GM12878 (cell line): ENCODE measurements around the gene MPC1. TPM values are rescaled to one million over a fixed set of nuclear protein-coding genes. Genes with fewer than 3 reads are reported as not detected.

Source experiments
- ATAC-seq: fragments of 200-7000 bp; cut with Tn5 transposase; 3 replicates; pipeline ENCODE4 v1.9.1; 2020; ENCODE audit warnings: mild to moderate bottlenecking, moderate library complexity
- BruUV-seq: library from RNA; stranded (reverse); fragments of 400-500 nt; replicated peaks from 2 replicates; lab custom pipeline; 2021; lab: Mats Ljungman, UMichigan
- CTCF ChIA-PET: fragments of 300-600 bp; sonication (Branson Sonifier 250); formaldehyde crosslinking; extraction: SDS; loops from one replicate; lab custom pipeline; 2021; ENCODE audit warnings: inconsistent platforms; lab: Yijun Ruan, JAX
- POLR2A ChIA-PET: fragments of 350-600 bp; formaldehyde crosslinking; extraction: SDS; loops from one replicate; lab custom pipeline; 2021; ENCODE audit warnings: inconsistent platforms; lab: Charles Lee
- RAD21 ChIA-PET: fragments of 300-600 bp; sonication (Branson Sonifier 250); formaldehyde crosslinking; loops from one replicate; lab custom pipeline; 2023; ENCODE audit warnings: antibody characterized with exemption; ENCODE audit not compliant: unreplicated experiment; lab: Charles Lee
- SMC1A ChIA-PET: fragments of 300-600 bp; sonication (Branson Sonifier 250); formaldehyde crosslinking; loops from one replicate; lab custom pipeline; 2023; ENCODE audit not compliant: unreplicated experiment, uncharacterized antibody; lab: Charles Lee
- DNase-seq: peaks from one replicate; pipeline ENCODE4 v3.0.0-alpha.2; 2011; ENCODE audit warnings: low read depth, low spot score
- FAIRE-seq: peaks from 3 replicates; lab custom pipeline; 2011; peaks lifted over from hg19 to GRCh38; lab: Jason Lieb, UNC
- H2AFZ ChIP-seq: 2 replicates; pipeline ENCODE4 v1.6.0; 2011; ENCODE audit warnings: low read depth, low read length, control low read depth; ENCODE audit not compliant: control insufficient read depth
- H3K27ac ChIP-seq: 2 replicates; pipeline ENCODE4 v1.5.1; 2011; ENCODE audit warnings: control low read depth; ENCODE audit not compliant: control insufficient read depth, insufficient read depth
- H3K27me3 ChIP-seq, 2 experiments: replicated peaks in 1 of 2; 2 replicates each; pipeline versions ENCODE4 v1.6.0 to v1.6.1; 2011; ENCODE audit warnings: low read length in 1 of 2; ENCODE audit not compliant: control insufficient read depth in 2 of 2, insufficient read depth in 2 of 2
- H3K36me3 ChIP-seq, 2 experiments: 2 replicates each; pipeline ENCODE4 v1.5.1; 2011; ENCODE audit warnings: low read length in 1 of 2; ENCODE audit not compliant: control insufficient read depth in 2 of 2, insufficient read depth in 2 of 2
- H3K4me1 ChIP-seq: 2 replicates; pipeline ENCODE4 v1.6.1; 2011; ENCODE audit warnings: mild to moderate bottlenecking, low read length, moderate library complexity, mixed read lengths; ENCODE audit not compliant: control insufficient read depth, insufficient read depth
- H3K4me2 ChIP-seq: 2 replicates; pipeline ENCODE4 v1.6.0; 2011; ENCODE audit warnings: control low read depth; ENCODE audit not compliant: control insufficient read depth, insufficient read depth
- H3K4me3 ChIP-seq: fragments of 200-600 bp; sonication (generic); 2 replicates; pipeline ENCODE4 v1.5.1; 2016
- H3K79me2 ChIP-seq: 2 replicates; pipeline ENCODE4 v1.6.0; 2011; ENCODE audit warnings: low read length; ENCODE audit not compliant: control insufficient read depth, insufficient read depth
- H3K9ac ChIP-seq: 2 replicates; pipeline ENCODE4 v1.8.0; 2011; ENCODE audit warnings: low read length, control low read depth, mixed read lengths; ENCODE audit not compliant: control insufficient read depth, insufficient read depth
- H3K9me3 ChIP-seq: replicated peaks from 3 replicates; pipeline ENCODE4 v1.5.1; 2011; ENCODE audit warnings: mild to moderate bottlenecking, low read length; ENCODE audit not compliant: control insufficient read depth, insufficient read depth
- H4K20me1 ChIP-seq: 2 replicates; pipeline ENCODE4 v1.6.0; 2011; ENCODE audit not compliant: control insufficient read depth, insufficient read depth
- BMI1 ChIP-seq: fragments of 450-650 bp; IDR thresholded peaks from 2 replicates; pipeline ENCODE4 v1.6.1; 2016; ENCODE audit warnings: mild to moderate bottlenecking, moderate library complexity, borderline replicate concordance
- CEBPB ChIP-seq, 2 experiments: fragments of 150-350 bp in 1 of 2; IDR thresholded peaks; 2 replicates each; pipeline ENCODE4 v1.6.1; 2012 to 2014; ENCODE audit warnings: low read depth in 2 of 2, low read length in 2 of 2, borderline replicate concordance in 1 of 2, inconsistent platforms in 1 of 2
- CREB1 ChIP-seq: IDR thresholded peaks from 2 replicates; pipeline ENCODE4 v1.6.1; 2012; ENCODE audit warnings: low read depth, mild to moderate bottlenecking, inconsistent platforms
- E2F4 ChIP-seq: IDR thresholded peaks from 2 replicates; pipeline ENCODE4 v1.6.1; 2012; ENCODE audit warnings: low read depth, low read length, improper control_type of control experiment
- E4F1 ChIP-seq: fragments of 450-650 bp; IDR thresholded peaks from 2 replicates; pipeline ENCODE4 v1.6.1; 2018; ENCODE audit warnings: borderline replicate concordance, mild to moderate bottlenecking; ENCODE audit not compliant: partially characterized antibody
- HCFC1 ChIP-seq: fragments of 150-350 bp; IDR thresholded peaks from 2 replicates; pipeline ENCODE4 v1.6.1; 2014; ENCODE audit warnings: low read length
- HDAC2 ChIP-seq: fragments of 200-600 bp; sonication (generic); IDR thresholded peaks from 2 replicates; pipeline ENCODE4 v1.6.1; 2017
- HDAC6 ChIP-seq: fragments of 200-600 bp; sonication (generic); IDR thresholded peaks from one replicate; pipeline ENCODE4 v1.8.0; 2017; ENCODE audit warnings: antibody characterized with exemption; ENCODE audit not compliant: unreplicated experiment
- MAX ChIP-seq: IDR thresholded peaks from 2 replicates; pipeline ENCODE4 v1.6.1; 2012; ENCODE audit warnings: low read depth, low read length, improper control_type of control experiment
- MLLT1 ChIP-seq: fragments of 450-650 bp; IDR thresholded peaks from 2 replicates; pipeline ENCODE4 v1.6.1; 2016; ENCODE audit warnings: mild to moderate bottlenecking
- MYC ChIP-seq: IDR thresholded peaks from 2 replicates; pipeline ENCODE4 v1.6.1; 2011; ENCODE audit warnings: mild to moderate bottlenecking, low read length, moderate library complexity, inconsistent platforms; ENCODE audit not compliant: insufficient read depth, insufficient replicate concordance, insufficient read length, severe bottlenecking
- NR2C2 ChIP-seq: IDR thresholded peaks from 2 replicates; pipeline ENCODE4 v1.6.1; 2011; ENCODE audit warnings: borderline replicate concordance, low read depth; ENCODE audit not compliant: control insufficient read depth, insufficient read length
- PBX3 ChIP-seq: IDR thresholded peaks from 2 replicates; pipeline ENCODE4 v1.6.1; 2011; ENCODE audit warnings: mild to moderate bottlenecking, low read depth, low read length, moderate library complexity; ENCODE audit not compliant: insufficient replicate concordance
- SIX5 ChIP-seq: IDR thresholded peaks from 2 replicates; pipeline ENCODE4 v1.6.1; 2011; ENCODE audit warnings: mild to moderate bottlenecking, low read depth, low read length, moderate library complexity; ENCODE audit not compliant: severe bottlenecking
- TAF1 ChIP-seq: IDR thresholded peaks from 2 replicates; pipeline ENCODE4 v1.6.1; 2011; ENCODE audit warnings: mild to moderate bottlenecking, low read depth, low read length, borderline replicate concordance
- TBL1XR1 ChIP-seq: IDR thresholded peaks from 2 replicates; pipeline ENCODE4 v1.6.1; 2012; ENCODE audit warnings: low read depth, low read length, improper control_type of control experiment
- TCF12 ChIP-seq: IDR thresholded peaks from 2 replicates; pipeline ENCODE4 v1.6.1; 2011; ENCODE audit warnings: low read depth, mild to moderate bottlenecking, low read length
- ZSCAN29 ChIP-seq: fragments of 450-650 bp; IDR thresholded peaks from 2 replicates; pipeline ENCODE4 v1.6.1; 2017; ENCODE audit warnings: mild to moderate bottlenecking, moderate library complexity
- WGBS: methylation state at CpG from one replicate; pipeline ENCODE4 v1.1.6; 2016; ENCODE audit warnings: low lambda C conversion rate; ENCODE audit not compliant: insufficient replicate concordance, insufficient coverage; ENCODE audit errors: missing lambda C conversion rate; 5-methylcytosine and 5-hydroxymethylcytosine counted together
- in situ Hi-C: fragments of 300-500 bp; cut with MboI; formaldehyde crosslinking; loops from 9 replicates; pipeline ENCODE4 v1.14.3; 2018; ENCODE audit warnings: mixed read lengths
- intact Hi-C: fragments of 100-400 bp; cut with micrococcal nuclease; formaldehyde crosslinking; loops from one replicate; pipeline ENCODE4 v1.14.2; 2022; ENCODE audit not compliant: unreplicated experiment
- polyA plus RNA-seq, 11 experiments: library from polyadenylated mRNA; depleted of rRNA in 4 of 11; unstranded in 6 of 11; stranded (reverse) in 5 of 11; fragments of >200 nt; fragmentation: Nextera tagmentation in 4 of 11; fragmentation: Illumina TruSeq in 1 of 11; extraction: Ambion mirVana in 4 of 11; extraction: Trizol in 1 of 11; gene quantifications; 1 replicate in 1 of 11; 2 replicates in 10 of 11; pipeline versions ENCODE4 v1.2.1 to v1.2.3, GENCODE V29; 2011 to 2016; ENCODE audit warnings: inconsistent platforms in 2 of 11, missing spikeins in 2 of 11, low read depth in 1 of 11
- total RNA-seq, 4 experiments: library from RNA; depleted of rRNA in 3 of 4; stranded (reverse); fragments of >200 nt in 3 of 4; fragmentation: Illumina TruSeq in 1 of 4; extraction: Trizol in 1 of 4; gene quantifications; 2 replicates each; pipeline versions ENCODE4 v1.2.1 to v1.2.3, GENCODE V29; 2013 to 2021

Gene MPC1
- total and polyA plus RNA-seq, 10 of the 15 experiments (the other 5 are each of a cell fraction or from before 2014, with no cell fraction given) = 53.2 to 177 (median 78.8) TPM

GRCh38 chr6:166315436-166315835 lies 67.3 kb downstream of the MPC1 start:
- no peak for ATAC-seq
- Histone ChIP-seq H2AFZ (no peak overlapping the region), H3K27me3 (no peaks in the 10 kb centered on the region), H4K20me1 (no peaks in the 10 kb centered on the region), H3K9ac (no peak overlapping the region), H3K79me2 (no peaks in the 10 kb centered on the region), H3K4me1 (no peaks in the 10 kb centered on the region), H3K4me2 (no peak overlapping the region), H3K27ac (no peak overlapping the region), H3K36me3 (peaks cover 0 to 2% of the 10 kb centered on the region in 2 experiments; a peak in 3 of 4 replicates), H3K4me3 (no peak overlapping the region), H3K9me3 (no peaks in the 10 kb centered on the region)
- BruUV-seq = no TSS peak
- CTCF ChIA-PET = interaction anchor here (2.6 to 11.5 kb wide), 2 partner anchors 39 to 84 kb away, joined by 40 to 317 read pairs; no protein-coding TSS in a partner anchor
- SMC1A ChIA-PET = interaction anchor here (0.6 to 2.8 kb wide), 2 partner anchors 51 to 63 kb away, joined by 3 to 79 read pairs; no protein-coding TSS in a partner anchor
- POLR2A ChIA-PET = no interaction called here
- FAIRE-seq = no peak
- DNase-seq = no peak
- intact Hi-C loops (no loop called here), in situ Hi-C loops (no loop called here)
- RAD21 ChIA-PET = interaction anchor here (2.8 to 6.2 kb wide), 2 partner anchors 65 to 84 kb away, joined by 73 to 165 read pairs; no protein-coding TSS in a partner anchor
- 74% methylated on average over 11 of the region's 11 CpGs for WGBS
- TF ChIP-seq NR2C2 (no peak), BMI1 (no peak), MLLT1 (no peak), CREB1 (no peak), PBX3 (no peak), MAX (no peak), TBL1XR1 (no peak), ZSCAN29 (no peak), TAF1 (no peak), HDAC2 (no peak), MYC (no peak), TCF12 (no peak), SIX5 (no peak), CEBPB (IDR thresholded peaks at IDR 0.05; ENCODE audit: borderline replicate concordance in 1 of 2, low read depth in 2 of 2, low read length in 2 of 2) (no peak), E4F1 (no peak), E2F4 (no peak), HCFC1 (no peak), HDAC6 (no peak)
